ENCODE data around the gene TMEM61.

The TMEM61 gene

GRCh38 chr1:54985556-54985955 is 5.1 kb downstream of the TMEM61 start:
- no peak for DNase-seq (ENCODE audit: low read depth, low spot score)

GRCh38 chr1:54986025-54986424 is 5.6 kb downstream of the TMEM61 start:
- no peak for DNase-seq (ENCODE audit: low read depth, low spot score)

DNA sequence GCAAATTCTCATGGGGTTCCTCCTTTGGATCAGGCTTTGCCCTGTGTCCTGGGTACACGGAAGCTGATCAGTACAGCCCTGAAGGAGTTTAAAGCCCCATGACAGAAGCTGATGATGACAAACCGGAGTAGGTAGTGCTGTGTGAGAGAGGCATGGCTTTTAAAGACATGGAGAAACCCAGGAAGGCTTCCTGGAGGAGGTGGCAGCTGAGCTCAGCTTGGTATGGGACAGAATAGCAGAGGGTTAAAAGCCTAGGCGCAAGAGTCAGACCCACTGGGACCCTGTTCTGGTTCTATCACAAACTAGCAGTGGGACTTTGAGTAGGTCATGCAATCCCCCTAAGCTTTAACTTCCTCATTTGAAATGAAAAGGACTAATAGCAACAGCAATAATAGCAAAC is 6.1 kb downstream of the TMEM61 start:
- no peak for DNase-seq (ENCODE audit: low read depth, low spot score)

DNA sequence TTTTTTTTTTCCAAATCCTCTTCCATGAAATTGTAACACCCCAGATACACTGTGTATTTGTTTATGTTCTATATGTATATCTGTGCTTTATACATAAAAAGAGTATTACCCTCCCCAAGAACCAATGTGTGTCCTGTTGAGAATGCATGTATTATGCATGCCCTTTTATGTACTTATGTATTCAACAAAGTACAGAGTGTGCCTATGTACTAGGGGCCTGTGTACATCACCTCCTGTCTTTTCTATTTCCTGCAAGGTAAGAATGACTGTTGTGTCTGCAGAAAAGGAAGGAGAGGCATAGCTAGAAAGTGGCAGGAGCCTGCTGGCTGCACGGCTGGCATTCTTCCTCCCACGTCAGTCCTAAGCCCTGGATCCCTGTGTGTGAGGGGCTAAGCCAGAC is 7.0 kb downstream of the TMEM61 start:
- no peak for DNase-seq (ENCODE audit: low read depth, low spot score)

DNA sequence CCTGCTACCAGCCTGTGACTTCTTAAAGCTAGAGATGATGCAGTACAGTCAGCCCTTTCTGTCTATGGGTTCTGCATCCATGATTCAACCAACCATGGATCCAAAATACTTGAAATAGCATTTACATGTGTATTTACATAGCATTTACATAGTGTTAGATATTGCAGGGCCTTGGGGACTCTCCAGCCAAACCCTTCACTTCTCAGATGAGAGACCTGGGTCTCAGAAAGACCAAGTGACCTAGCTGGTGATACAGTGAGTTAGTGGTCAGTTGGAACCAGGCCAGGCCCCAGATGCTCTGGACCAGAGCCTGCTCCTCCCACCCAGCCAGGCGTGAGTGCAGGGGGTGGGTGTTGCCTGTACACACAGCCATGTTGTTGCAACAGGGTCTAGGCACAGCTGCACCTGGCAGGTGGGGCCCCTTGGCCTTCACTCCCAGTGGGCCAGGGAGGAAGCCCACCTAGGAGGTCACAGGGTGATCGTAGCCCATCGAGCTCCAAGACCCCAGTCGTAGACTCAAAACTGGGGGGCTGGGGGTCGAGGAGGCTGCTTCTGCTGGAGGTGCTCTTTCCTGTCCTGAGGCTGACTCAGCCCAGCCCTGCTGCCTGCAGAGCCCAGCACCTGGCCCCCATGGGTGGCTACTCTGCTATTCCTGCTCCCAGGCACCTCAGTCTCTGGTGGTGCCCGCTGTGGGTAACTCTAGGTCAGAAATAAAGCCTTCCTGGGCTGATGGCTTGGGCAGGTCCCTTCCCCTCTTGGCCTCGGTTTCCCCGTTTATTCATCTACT is 7.7 kb downstream of the TMEM61 start:
- DNase-seq (ENCODE audit: low read depth, low spot score): no peak

DNA sequence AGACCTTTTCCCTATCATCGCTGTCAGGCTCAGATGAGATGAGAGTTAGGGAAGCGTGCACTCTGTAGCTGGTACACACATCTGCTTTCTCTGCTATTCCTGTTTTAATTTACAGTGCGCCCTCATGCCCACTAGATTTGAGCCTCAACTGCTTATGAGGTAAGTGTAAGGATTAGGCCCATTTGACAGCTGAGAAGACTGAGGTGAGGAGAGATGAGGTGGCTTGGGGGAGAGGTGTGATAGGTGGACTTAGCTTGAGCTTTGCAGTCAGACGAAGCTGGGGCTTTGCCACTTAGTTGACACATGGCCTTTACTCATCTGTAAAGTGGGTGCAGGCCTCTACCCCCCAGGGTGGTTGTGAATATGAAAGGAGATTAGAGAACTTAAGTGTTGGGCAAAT is 8.5 kb downstream of the TMEM61 start:
- DNase-seq (ENCODE audit: low read depth, low spot score): no peak

DNA sequence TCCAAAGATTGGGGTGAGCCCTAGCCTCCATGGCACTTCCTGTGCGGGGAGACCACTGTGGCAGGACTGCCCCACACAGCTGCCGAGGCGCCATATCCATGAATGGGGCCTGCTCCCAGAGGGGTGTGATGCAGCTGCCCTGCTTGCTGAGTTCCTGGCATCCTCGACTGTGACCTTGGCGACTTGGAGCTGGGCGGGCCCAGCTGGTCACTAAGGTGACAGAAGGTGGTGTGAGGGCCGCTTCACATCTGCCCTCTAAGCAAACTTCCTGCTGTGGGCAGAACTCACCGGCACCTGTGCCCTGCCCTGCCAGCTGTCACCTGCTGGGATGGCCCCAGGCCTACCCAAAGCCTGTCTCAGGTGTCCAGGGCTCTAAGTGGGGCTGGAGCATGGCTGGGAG is 9.0 kb downstream of the TMEM61 start:
- DNase-seq (ENCODE audit: low read depth, low spot score): no peak

DNA sequence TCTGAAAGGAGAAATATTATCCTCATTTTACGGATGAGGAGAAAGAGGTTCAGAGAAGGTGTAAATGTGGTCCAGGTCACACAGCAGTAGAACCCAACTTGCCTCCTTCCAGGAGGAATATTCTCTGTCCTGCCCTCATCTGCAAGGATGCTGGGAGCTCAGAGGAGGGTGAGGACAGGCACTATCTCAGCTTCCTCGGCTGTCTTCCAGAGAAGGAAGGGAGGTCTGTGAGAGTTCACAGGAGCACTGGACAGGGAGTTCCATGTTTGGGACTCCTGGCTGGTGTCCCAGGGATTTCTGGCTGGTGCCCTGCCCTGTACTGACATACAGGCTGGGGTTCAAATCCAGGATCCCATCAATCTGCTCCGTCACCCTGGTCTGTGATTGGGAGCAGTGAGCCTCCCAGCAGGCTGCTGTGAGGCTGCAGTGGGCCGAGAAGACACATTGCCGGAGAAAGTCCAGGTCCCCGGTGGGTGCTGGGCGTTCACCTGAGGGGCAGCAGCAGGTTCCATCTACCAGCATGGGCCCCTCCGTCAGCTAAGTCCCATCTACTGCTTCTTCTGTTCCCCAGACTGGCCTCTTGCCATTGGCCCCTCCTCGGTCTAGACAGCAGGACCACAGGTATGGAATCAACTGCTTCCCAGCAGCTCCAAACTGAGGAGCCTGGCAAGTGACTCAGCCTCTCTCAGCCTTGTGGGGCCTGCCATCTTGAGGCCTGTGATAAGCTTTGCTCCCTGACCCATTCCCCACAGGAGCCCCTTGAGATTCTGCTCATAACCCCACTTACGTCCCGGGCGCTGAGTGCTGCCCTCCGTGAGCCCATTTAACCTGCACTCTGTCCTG is 9.8 kb downstream of the TMEM61 start:
- no peak for DNase-seq (ENCODE audit: low read depth, low spot score)

- no peak for DNase-seq (ENCODE audit: low read depth, low spot score)
These were observed 10.5 kb downstream of the TMEM61 start for GRCh38 chr1:54990916-54991315.

DNA sequence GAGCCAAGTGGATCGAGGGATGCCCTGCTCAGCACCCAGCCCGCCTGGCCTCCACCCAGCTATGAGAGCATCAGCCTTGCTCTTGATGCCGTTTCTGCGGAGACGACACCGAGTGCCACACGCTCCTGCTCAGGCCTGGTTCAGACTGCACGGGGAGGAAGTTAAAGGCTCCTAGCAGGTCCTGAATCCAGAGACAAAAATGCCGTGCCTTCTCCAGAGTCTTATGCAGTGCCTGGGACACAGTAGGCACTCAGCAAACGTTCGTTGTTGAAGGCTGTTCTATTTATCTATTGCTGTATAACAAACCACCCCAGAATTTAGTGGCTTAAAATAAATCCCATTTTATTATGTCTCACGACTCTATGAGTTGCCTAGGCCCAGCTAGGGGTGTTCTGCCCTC is 11.5 kb downstream of the TMEM61 start:
- no peak for DNase-seq (ENCODE audit: low read depth, low spot score)

DNA sequence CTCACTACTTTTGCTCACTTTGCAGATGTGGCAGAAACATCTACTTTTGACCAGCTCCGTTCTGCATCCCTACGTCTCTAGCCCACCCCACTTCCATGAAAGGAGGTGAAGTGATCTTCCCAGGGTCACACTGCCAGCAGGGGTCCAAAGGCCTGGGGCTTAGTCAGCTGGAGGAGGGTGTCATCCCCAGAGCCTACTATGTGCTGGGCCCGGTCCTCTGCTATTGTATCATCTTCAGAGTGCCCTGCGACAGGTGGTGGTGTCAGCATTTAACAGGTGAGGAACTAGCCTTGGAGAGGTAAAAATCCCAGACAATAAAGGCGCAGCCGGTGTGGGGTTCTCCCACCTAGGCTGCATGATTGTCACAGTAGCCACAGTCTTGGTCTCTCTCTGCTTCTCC is 12.7 kb downstream of the TMEM61 start:
- DNase-seq (ENCODE audit: low read depth, low spot score): no peak

- DNase-seq (ENCODE audit: low read depth, low spot score): no peak
These were observed 14.0 kb downstream of the TMEM61 start for GRCh38 chr1:54994355-54994990.

DNA sequence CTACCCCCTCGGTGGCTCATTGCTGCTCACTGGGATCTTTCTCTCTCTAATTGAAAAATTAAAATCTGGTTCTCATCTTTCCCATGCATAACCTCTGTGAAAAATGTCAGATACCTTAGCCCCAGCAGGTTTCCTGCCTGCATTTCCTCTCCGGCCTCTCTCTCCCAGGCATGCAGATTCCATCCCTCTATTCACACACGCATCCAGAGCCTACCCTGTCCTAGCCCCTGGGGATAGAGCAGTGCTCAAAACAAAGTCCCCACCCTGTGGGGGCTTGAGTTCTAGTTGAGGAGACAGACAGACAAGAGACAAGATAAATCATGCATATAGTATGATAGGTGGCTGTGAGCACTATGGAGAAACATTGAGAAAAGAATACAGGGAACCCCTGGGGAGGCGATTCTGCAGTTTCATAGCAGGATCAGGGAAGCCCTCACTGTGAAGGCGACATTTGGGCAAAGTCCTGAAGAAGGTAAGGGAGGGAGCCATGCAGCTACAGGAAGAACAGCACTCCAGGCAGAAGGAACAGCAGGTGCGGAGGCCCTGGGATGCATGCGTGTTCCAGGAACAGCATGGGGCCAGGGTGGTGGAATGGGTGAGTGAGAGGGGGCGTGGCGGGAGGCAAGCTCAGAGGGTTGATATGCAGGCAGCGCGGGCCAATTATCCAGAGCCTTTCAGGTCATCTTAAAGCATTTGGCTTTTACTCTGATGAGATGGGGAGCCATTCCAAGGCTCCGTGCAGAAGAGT is 14.8 kb downstream of the TMEM61 start:
- DNase-seq (ENCODE audit: low read depth, low spot score): no peak

DNA sequence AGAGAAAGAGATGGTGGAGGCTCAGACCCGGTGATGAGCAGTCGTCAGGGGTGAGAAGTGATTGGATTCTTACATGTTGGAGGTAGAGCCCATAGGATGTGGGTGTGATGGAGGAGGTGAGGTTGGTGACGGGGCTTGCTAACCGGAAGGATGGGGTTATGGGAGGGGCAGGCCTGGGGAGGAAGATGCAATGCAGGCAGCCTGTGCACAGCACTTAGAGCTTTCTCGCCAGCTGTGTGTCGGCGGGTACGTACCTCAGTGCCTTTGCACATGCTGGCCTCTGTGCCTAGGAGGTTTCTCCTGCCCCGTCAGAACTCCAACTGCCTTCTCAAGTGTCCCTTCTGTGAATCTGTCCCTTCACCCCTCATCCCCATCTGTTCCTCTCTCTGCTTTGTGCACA is 15.4 kb downstream of the TMEM61 start:
- no peak for DNase-seq (ENCODE audit: low read depth, low spot score)

- peak; percentile 79 for DNase-seq (ENCODE audit: low read depth, low spot score)
These were observed 16.0 kb downstream of the TMEM61 start for GRCh38 chr1:54996359-54996868.

GRCh38 chr1:54996869-54997710 is 16.7 kb downstream of the TMEM61 start:
- peak; percentile 53 for DNase-seq (ENCODE audit: low read depth, low spot score)

DNA sequence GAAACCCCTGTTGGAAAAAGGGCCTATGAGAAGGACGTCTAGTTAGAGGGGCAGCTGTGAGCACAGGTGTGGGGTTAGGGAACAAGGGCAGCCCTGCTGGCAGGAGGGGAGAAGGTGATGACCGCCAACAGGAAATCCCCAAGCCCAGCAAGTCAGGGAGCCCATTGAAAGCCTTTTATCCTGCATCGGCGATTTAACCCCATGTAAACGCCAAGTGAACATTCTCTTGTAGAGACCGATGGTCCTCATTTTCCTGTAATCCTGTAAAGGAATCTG is 17.2 kb downstream of the TMEM61 start:
- no peak for DNase-seq (ENCODE audit: low read depth, low spot score)

DNA sequence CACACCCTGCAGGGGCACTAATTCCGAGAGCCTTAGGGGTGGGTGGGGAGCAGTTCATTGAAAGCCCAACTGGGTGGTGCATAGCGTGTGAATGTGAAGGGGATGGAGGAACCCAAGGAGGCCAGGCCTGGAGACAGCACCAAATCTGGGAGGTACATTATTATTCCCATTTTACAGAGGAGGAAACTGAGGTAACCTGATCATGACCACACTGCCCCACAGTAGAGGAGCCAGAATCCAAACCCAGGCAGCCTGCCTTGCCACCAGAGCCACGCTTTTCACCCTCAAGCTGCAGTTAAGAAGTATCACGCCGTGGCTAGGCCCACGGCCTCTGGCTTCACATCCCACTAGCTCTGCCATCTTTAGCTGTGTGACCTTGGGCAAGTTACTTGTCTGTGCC is 17.7 kb downstream of the TMEM61 start:
- DNase-seq (ENCODE audit: low read depth, low spot score): no peak

GRCh38 chr1:54998677-54999076 is 18.2 kb downstream of the TMEM61 start, which contains the start of gene BSND:
Gene BSND, plus strand, starts transcription at chr1:54998933. Its CDS starts 254 bp downstream, at chr1:54999187.
- DNase-seq (ENCODE audit: low read depth, low spot score): no peak

DNA sequence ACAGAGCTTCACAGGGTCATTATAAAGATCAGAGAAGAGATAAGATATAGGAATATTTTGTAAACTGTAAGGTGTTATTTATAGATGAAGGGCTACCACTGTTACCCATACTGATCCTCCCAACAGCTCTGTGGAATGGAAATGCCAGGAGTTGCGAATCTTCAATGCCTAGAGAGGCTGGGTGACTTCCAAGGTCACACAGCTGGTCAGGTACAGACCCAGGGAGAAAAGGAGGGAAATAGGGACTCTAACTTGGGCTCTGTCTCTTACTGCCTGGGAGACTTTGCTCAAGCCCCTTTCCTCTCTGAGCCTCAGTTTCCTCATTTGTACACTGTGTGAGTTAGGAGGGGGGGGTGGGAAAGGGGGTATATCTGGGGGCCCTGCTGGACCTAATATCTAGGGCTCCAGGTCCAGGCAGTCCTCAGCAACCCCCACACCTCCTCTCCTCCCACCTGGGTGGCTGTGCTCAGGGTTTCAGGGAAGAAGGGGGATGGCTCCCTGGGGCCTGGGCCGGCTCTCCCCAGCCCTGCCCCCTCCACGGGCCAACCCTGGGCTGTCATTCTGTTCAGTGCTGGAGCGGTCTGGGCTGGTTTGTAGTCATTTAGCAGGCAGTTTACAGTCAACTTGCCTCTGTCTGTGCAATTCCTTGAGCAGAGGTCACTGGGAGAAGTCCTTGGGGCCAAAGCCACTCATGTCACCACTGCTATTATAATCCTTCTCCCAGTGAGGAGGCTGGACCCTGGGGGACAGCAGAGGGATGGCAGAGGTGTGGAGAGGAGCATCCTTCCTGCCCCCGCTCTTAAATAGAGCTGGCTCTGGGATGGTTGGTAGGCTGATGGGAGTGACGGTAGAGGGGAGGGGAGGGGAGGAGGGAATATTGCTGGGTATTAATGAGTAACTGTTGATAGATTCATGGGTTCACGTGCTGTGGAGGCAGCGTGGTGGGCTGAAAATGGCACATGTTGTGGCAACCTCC is 20.0 kb downstream of the TMEM61 start:
- no peak for DNase-seq (ENCODE audit: low read depth, low spot score)
